AG09319 (cell line): ENCODE measurements around the gene SENP8.

ENCODE experiments used
- DNase-seq: peaks from one replicate; pipeline ENCODE4 v3.0.0-alpha.2; 2010; ENCODE audit warnings: low read depth; ENCODE audit errors: extremely low read depth
- CTCF ChIP-seq: IDR thresholded peaks from 2 replicates; pipeline ENCODE4 v1.5.1; 2011; ENCODE audit warnings: low read depth, mild to moderate bottlenecking, inconsistent platforms, low read length, moderate library complexity

The SENP8 gene

GRCh38 chr15:72178976-72179585, 60.9 kb downstream of the SENP8 start:
- no peak for DNase-seq
- no peak for TF ChIP-seq CTCF

GRCh38 chr15:72179950-72180581, 61.9 kb downstream of the SENP8 start:
- DNase-seq: no peak
- no peak for TF ChIP-seq CTCF

GRCh38 chr15:72180761-72181324, 62.6 kb downstream of the SENP8 start:
- TF ChIP-seq CTCF: no peak
- DNase-seq: no peak

- TF ChIP-seq CTCF: no peak
These were observed 64.0 kb downstream of the SENP8 start for GRCh38 chr15:72182244-72182643.

GRCh38 chr15:72182673-72183072, 64.5 kb downstream of the SENP8 start:
- TF ChIP-seq CTCF: no peak
- DNase-seq: peak; percentile 77

More at GRCh38 chr15:72182244-72182643, 64.0 kb downstream of the SENP8 start:
- DNase-seq: no peak

- DNase-seq: no peak
- no peak for TF ChIP-seq CTCF
These were observed 65.6 kb downstream of the SENP8 start for GRCh38 chr15:72183781-72184164.

GRCh38 chr15:72184165-72184811, 66.1 kb downstream of the SENP8 start:
- DNase-seq: no peak
- no peak for TF ChIP-seq CTCF
